Fibroblast of skin of left biceps (primary cell): ENCODE data around the gene RNF17.
"Not testable (repeated sequence)": the region's sequence is repeated elsewhere in the genome, so short reads cannot be mapped to it uniquely, and the experiment has no call there.

ENCODE experiments used
- DNase-seq, 2 experiments: peaks; one replicate each; pipeline ENCODE4 v3.0.0-alpha.2; 2013; ENCODE audit warnings: low read depth in 2 of 2

RNF17 gene

GRCh38 chr13:24742294-24742693 is 21.7 kb upstream of the RNF17 start:
- DNase-seq: no peak

- DNase-seq: no peak
These were observed 21.0 kb upstream of the RNF17 start for GRCh38 chr13:24742977-24743376.

- DNase-seq: no peak
These were observed 19.7 kb upstream of the RNF17 start for GRCh38 chr13:24744247-24744646.

- no peak for DNase-seq
These were observed 18.5 kb upstream of the RNF17 start for GRCh38 chr13:24745516-24745860.

GRCh38 chr13:24745861-24746617 is 17.9 kb upstream of the RNF17 start:
- DNase-seq: no peak

- DNase-seq: no peak
These were observed 17.2 kb upstream of the RNF17 start for GRCh38 chr13:24746618-24747247.

- DNase-seq: no peak
These were observed 16.5 kb upstream of the RNF17 start for GRCh38 chr13:24747248-24748060.

- DNase-seq: no peak
These were observed 15.9 kb upstream of the RNF17 start for GRCh38 chr13:24748061-24748400.

- DNase-seq: no peak
These were observed 4.8 kb upstream of the RNF17 start for GRCh38 chr13:24759197-24759596.

- DNase-seq: no peak
These were observed 284 bp downstream of the RNF17 start for GRCh38 chr13:24764276-24764630.

- no peak for DNase-seq
These were observed 13.2 kb downstream of the RNF17 start for GRCh38 chr13:24777171-24777570.

- DNase-seq: no peak
These were observed 20.4 kb downstream of the RNF17 start for GRCh38 chr13:24784319-24784718.

- DNase-seq: no peak
These were observed 24.6 kb downstream of the RNF17 start for GRCh38 chr13:24788538-24788937.

GRCh38 chr13:24802074-24802473 is 38.1 kb downstream of the RNF17 start:
- no peak for DNase-seq

GRCh38 chr13:24821207-24821606 is 57.2 kb downstream of the RNF17 start:
- no peak for DNase-seq

- DNase-seq: no peak
These were observed 58.7 kb downstream of the RNF17 start for GRCh38 chr13:24822640-24823039.

- DNase-seq: not testable (repeated sequence)
These were observed 59.2 kb downstream of the RNF17 start for GRCh38 chr13:24823122-24823710.

- no peak for DNase-seq
These were observed 63.8 kb downstream of the RNF17 start for GRCh38 chr13:24827799-24828198.

- no peak for DNase-seq
These were observed 71.0 kb downstream of the RNF17 start for GRCh38 chr13:24834902-24835510.

GRCh38 chr13:24837528-24837927 is 73.6 kb downstream of the RNF17 start:
- DNase-seq: not testable (repeated sequence)

- DNase-seq: no peak
These were observed 78.7 kb downstream of the RNF17 start for GRCh38 chr13:24842549-24843274.
